Endothelial cell of umbilical vein (primary cell): Measurements from ENCODE around the gene COQ2.

Experiments
- CTCF ChIP-seq, 2 donors: IDR thresholded peaks; 1 replicate in 1 of 2; 2 replicates in 1 of 2; pipeline ENCODE4 v1.5.1; 2011; ENCODE audit warnings: low read length in 2 of 2, mild to moderate bottlenecking in 2 of 2, moderate library complexity in 2 of 2, control low read depth in 1 of 2, inconsistent platforms in 1 of 2, low read depth in 1 of 2; ENCODE audit not compliant: insufficient read depth in 1 of 2; ENCODE audit errors: extremely low read depth in 1 of 2
- EZH2 ChIP-seq: IDR thresholded peaks from 2 replicates; pipeline ENCODE4 v1.6.1; 2012; ENCODE audit warnings: borderline replicate concordance, low read depth, mild to moderate bottlenecking, moderate library complexity, low read length, inconsistent platforms; ENCODE audit not compliant: severe bottlenecking
- GATA2 ChIP-seq: IDR thresholded peaks from 2 replicates; pipeline ENCODE4 v1.7.0; 2011; ENCODE audit warnings: low read depth, mild to moderate bottlenecking, moderate library complexity, mixed read lengths, low read length; ENCODE audit not compliant: insufficient read length, insufficient read depth
- MAX ChIP-seq: IDR thresholded peaks from 2 replicates; pipeline ENCODE4 v1.6.1; 2011; ENCODE audit not compliant: insufficient read depth, insufficient read length

- TF ChIP-seq CTCF (IDR thresholded peaks at IDR 0.05; ENCODE audit: extremely low read depth in 1 of 2, insufficient read depth in 1 of 2, low read depth in 1 of 2, low read length in 2 of 2), result no peak
- no peak for TF ChIP-seq EZH2
- no peak for TF ChIP-seq MAX
- TF ChIP-seq GATA2, result no peak
Observed at GRCh38 chr4:83323136-83323535, 38.5 kb upstream of the COQ2 start.
